T-helper 1 cell treated with Interleukin-12 subunit alpha and Interleukin-12 subunit beta and Interleukin-4 antibody, amounts not matched to agents 30 ng/mL and 1 ng/mL, for 36 hours (primary cell): ENCODE measurements around the gene SLC16A4. TPM values are rescaled to one million over a fixed set of nuclear protein-coding genes. Genes with fewer than 3 reads are reported as not detected.
"Not testable (repeated sequence)": the region's sequence is repeated elsewhere in the genome, so short reads cannot be mapped to it uniquely, and the experiment has no call there.

ENCODE experiments used
- intact Hi-C: fragments of 100-400 bp; cut with micrococcal nuclease; formaldehyde crosslinking; loops from one replicate; pipeline ENCODE4 v1.15.1; 2024
- total RNA-seq: library from RNA; stranded (reverse); gene quantifications from 2 replicates; pipeline ENCODE4 v1.2.3, GENCODE V29; 2022

Gene SLC16A4
- total RNA-seq, 1 donor from 2014 or later: 0.15 TPM

DNA sequence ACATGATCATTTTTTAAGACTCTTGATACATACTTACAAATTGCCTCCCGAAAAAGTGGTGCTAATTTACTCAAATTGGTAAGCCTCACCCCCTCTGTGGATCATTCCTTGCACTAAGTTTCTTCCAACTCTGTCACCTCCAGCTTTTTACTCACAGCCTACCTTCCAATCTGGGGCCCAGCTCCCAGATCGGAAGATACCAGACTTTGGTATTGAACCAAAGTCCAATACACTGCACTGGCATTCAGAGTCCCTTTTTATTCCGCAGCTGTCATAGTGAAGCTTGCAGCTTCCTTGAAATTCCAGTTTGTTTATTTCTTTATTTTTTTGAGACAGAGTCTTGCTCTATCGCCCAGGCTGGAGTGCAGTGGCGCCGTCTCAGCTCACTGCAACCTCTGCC, 18.5 kb upstream of the SLC16A4 start:
- intact Hi-C loops: loop anchor here (5.0 to 10.0 kb wide), 3 partner anchors 208 to 1035 kb away; partner anchors contain the start of genes ATP5PB, LRIF1 and WDR77

DNA sequence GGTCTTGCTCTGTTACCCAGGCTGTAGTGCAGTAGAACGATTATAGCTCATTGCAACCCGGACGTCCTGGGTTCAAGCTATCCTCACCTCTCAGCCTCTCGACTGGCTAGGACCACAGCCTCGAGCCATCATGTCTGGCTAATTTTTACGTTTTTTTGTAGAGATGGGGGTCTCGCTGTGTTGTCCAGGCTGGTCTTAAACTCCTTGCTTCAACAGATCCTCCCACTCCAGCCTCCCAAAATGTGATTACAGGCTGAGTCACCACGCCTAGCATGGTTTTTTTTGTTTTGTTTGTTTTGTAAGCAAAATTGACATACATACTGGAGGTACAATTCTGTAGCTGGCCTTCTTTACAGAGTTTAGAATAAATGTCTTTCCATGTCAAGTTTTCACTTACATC, 17.7 kb upstream of the SLC16A4 start:
- intact Hi-C loops: loop anchor here (5.0 to 10.0 kb wide), 3 partner anchors 209 to 1036 kb away; partner anchors contain the start of genes ATP5PB, LRIF1 and WDR77

DNA sequence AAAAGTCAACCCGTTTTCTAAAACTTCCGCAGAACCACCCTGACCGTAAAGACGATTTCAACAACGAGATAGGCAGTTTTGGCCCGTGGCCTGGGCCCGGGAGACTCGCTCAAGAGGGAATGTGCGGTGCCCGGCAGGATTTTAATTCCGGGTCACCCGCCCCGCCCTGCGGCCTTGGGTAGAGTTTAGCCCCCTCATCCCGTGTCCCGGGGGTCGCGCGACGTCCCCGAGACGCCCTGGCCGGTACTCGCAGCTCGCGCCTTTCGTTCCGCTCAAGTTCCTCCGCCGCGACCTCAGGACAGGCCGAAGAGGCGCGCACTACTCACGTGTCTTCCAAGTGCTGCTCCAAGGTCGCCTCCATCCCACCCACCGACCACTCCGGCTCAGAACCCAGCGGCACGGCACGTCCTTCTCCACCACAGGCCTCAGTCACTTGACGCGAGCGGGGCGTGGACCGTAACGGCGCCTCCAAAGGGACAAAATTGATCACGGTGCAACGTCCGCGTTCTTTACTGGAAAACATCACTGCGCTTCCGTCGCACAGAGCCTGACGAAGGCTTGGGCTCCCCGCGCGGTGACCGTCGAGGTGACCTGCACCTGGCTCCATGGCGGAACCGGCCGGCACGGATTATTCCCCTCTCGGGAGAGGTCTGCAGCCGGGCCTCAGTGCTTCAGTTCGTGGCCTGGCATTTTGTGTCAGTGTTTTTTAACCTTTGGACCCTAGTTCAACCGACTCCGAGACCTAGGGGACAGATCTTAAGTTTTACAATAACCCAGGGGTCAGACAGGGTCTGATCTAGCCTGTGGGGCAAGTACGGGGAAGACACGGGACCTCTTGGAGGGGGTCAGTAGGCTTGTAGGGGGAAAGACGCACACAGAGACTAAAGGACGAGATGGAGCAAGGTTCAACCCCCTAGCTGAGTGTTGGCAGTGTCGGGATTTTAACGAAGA, 16.7 kb upstream of the SLC16A4 start, which contains the start of gene LAMTOR5:
LAMTOR5 (minus strand) TSS at position 435 of the 951 bp plus-strand sequence; CDS start at position 361, 74 bp downstream.
- intact Hi-C loops: loop anchor here (1.0 to 10.0 kb wide), 10 partner anchors 53 to 1037 kb away; partner anchors contain the start of genes ATP5PB, CD53, GNAI3 and LRIF1

DNA sequence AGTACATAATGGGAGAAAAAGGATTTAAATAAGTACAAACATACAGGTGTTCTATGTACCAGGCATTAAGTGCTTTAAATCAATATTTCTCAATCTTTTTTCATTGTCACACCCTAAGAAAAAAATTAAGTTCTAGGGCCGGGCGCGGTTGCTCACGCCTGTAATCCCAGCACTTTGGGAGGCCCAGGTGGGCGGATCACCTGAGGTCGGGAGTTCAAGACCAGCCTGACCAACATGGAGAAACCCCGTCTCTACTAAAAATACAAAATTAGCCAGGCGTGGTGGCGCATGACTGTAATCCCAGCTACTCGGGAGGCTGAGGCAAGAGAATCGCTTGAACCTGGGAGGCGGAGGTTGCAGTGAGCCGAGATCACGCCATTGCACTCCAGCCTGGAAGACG, 15.6 kb upstream of the SLC16A4 start:
- intact Hi-C loops: loop anchor here (2.0 to 10.0 kb wide), 6 partner anchors 211 to 1038 kb away; partner anchors contain the start of genes ATP5PB, CD53, GNAI3 and LRIF1

DNA sequence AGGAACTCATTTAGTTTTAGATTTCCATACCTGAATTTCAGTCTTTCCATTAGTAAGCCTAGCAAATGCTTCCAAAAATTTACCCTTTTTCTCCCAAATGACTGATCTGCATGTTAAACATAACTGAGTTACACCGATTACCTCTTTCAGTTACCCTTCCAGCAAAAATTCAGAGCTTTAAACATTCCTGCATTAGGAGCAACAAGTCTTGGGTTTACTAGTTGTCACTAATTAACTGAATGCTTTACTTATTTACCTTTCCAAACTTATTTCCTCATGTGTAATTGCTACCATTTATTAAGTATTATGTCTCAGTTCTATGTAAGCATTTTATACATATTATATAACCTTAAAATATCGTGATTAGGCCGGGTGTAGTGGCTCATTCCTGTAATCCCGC, 13.6 kb upstream of the SLC16A4 start:
- intact Hi-C loops: loop anchor here (10.0 kb wide), 1 partner anchor 1040 kb away; the partner anchor contains the start of genes ATP5PB and WDR77

DNA sequence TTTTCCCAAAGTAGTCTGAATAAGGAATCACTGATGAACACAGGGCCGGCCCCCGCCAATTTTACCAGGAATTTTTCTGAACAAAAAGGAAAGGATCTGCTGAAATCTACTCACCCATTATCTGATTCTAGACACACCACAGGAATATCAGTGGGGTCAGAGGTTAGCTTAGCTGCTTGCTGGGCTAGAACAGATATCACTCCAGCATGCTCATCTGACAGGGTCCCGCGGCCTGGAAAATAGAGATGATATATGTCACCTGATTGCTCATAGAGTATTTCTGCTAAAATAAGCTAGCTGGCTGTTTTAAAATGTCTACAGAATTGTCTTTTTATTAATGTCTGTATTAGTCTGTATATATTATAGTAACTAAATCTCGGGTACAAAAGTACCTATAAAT, 13.0 kb upstream of the SLC16A4 start:
- intact Hi-C loops: loop anchor here (10.0 kb wide), 1 partner anchor 1041 kb away; the partner anchor contains the start of genes ATP5PB and WDR77

DNA sequence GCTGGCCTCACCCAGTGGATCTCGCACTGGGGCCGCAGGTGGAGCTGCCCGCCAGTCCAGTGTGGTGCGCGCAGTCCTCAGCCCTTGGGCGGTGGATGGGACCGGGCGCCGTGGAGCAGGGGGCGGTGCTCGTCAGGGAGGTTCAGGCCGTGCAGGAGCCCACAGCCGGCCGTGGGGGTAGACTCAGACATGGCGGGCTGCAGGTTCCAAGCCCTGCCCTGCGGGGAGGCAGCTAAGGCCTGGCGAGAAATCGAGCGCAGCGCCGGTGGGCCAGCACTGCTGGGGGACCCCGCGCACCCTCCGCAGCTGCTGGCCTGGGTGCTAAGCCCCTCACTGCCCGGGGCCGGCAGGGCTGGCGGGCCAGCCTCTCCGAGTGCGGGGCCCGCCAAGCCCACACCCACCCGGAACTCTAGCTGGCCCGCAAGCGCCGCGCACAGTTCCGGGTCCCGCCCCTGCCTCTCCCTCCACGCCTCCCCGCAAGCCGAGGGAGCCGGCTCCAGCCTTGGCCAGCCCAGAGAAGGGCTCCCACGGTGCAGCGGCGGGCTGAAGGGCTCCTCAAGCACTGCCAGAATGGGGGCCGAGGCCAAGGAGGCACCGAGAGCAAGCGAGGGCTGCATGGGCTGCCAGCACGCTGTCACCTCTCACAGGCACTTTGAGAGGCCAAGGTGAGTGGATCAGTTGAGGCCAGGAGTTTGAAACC, 5.6 kb upstream of the SLC16A4 start:
- intact Hi-C loops: not testable (repeated sequence)

DNA sequence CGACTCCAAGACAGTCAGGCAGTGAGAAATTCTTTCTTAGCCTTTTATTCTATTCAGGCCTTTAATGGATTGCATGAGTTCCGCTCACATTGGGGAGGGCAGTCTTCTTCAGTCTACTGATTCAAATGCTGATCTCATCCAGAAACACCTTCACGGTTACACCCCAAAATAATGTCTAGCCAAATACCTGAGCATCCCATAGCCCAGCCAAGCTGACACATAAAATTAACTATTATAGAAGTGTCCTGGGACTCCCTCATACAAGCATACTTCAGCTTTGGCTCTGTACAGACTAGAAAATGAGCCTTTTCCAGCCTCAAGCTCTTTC, 3.6 kb upstream of the SLC16A4 start:
- intact Hi-C loops: no loop called here

DNA sequence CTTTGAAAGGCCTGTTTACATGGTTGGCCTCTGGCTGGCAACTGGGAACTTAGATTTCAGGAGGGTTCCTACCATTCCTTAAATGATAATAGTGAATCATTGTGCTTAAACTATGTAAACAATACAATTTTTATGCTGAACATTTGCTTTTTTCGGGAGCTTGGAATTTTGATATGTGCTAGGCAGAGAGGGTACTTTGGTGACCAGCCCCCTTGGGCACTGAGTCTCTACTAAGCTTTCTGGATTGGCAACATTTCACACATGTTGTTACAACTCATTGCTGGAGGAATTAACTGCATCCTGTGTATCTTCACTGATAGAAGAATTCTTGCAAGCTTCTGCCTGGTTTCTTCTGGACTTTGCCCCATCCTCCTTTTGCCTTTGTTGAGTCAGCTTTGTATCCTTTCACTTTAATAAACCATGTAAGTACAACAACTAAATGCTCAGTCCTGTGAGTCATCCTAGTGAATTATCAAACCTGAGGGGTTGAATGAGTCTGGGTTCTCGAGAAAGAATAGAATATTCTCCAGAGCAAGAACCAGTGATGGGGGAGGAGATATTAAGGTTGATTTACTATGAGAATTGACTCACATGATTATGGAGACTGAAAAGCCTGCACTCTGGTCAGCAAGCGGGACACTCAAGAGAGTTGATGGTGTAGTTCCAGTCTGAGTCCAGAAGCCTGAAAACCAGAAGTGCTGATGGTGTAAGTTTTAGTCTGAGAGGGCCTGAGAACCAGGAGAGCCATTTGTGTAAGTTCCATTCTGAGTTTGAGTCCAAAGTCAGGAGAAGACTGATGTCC, 3.1 kb upstream of the SLC16A4 start:
- intact Hi-C loops: no loop called here

DNA sequence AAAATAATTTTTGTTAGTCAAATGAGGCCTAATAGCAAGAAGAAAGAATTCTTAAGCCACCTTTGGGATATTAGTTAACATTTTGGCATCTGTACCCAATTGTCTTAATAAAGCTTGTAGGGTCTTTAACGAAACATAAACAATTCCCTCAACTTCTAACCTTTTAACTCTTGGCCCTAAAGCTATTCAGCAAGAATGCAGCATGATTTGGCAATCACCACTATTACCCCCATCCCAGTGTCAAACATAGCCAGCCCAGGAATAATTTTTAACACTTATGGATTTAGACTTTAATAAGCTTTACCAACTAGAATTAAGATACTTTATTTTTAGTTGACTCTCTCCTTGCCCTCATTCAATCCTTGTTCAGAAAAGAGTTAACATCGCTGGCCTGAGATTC, 2.5 kb upstream of the SLC16A4 start:
- intact Hi-C loops: no loop called here

DNA sequence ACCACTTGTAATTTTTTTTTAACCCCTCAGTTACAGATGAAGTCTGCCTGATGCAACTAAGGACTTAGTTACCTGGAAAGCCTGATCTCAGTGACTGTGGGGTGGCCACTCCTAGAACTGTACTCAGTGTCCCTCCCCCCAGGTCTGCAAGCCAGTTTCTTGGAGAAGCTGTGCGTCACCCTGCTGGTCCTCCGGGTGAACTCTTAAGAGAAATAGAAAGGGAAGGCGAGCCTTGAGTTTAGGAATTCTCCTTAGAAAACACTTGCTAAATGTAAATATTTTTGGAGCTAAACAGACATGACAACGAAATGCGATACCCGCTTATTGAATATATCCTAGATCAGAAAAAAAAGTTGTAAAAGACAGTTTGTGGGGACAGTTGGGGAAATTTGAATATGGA, 730 bp downstream of the SLC16A4 start:
- intact Hi-C loops: no loop called here

DNA sequence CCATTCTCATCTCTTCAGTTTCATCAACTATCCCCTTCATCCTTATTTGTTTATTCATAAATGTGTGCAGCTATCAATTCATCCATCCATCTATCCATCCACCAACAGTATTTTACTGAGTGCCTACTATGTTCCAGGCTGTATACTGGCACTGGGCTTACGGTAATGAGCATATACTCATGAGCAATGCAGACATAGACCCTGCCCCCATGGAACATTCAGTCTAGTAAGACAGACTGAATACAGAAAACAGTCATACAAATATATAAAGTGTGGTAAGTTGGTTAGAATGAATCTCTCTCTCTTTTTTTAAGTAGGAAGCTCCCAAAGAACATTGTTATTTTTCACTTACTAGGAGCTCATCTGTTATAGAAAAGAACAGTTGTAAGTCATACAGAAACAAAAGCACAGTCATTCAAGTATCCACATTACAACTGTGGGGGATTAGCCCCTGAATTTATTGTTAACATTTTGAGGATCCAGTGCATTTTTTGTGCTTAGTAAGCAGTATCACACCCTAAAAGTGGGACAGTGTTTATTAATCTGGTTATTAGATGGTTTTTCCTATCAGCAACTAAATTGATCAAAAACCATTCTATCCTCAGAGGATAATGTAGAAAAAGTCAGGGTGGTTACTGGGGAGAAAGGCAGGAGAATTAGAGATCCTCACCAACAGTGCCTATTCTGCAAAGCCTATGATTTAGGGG, 3.6 kb downstream of the SLC16A4 start:
- intact Hi-C loops: no loop called here

DNA sequence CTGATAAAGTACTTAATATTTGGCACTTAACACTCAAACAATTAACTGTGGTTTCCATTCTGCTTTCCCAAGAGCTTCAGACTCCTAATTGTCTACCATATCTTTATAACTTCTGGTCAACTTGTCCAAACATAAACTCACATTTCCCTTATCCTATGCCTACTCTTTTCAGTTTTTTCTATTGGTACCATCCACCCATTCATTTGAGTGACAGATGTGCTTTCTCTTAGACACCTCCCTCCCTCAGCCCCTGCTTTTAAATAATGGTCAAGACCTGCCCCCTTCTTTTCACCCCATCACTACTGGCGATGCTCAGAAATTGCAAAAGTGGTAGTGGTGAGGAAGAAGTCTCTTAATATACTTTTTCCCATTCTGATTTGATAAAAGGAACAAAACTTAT, 5.5 kb downstream of the SLC16A4 start:
- intact Hi-C loops: no loop called here

DNA sequence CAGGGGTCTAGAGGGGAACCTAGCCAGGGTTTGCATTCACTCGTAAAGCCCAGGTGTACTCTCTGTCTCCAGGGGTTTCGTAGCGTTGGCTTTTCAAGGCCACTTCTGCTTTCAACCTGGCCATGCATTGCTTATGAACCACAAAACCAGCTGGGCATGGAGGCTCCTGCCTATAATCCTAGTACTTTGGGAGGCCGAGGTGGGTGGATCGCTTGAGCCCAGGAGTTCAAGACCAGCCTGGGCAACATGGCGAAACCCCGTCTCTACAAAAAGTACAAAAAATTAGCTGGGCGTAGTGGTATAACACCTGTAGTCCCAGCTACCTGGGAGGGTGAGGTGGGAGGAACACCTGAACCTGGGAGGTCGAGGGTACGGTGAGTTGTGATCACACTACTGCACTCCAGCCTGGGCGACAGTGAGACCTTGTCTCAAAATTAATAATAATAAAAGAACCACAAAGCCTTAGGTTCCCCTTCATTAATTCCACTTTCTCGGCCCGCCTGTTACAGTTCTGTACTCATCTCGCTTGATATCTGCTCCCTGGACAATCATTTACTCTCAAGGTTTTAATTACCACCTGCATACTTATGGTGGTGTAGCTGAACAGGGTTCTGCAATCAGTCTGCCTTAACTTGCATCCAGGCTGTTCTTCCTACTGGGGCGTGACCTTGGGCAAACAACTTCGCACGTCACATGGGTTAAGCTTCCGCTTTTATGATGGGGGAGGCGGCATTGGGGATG, 6.1 kb downstream of the SLC16A4 start:
- intact Hi-C loops: no loop called here

DNA sequence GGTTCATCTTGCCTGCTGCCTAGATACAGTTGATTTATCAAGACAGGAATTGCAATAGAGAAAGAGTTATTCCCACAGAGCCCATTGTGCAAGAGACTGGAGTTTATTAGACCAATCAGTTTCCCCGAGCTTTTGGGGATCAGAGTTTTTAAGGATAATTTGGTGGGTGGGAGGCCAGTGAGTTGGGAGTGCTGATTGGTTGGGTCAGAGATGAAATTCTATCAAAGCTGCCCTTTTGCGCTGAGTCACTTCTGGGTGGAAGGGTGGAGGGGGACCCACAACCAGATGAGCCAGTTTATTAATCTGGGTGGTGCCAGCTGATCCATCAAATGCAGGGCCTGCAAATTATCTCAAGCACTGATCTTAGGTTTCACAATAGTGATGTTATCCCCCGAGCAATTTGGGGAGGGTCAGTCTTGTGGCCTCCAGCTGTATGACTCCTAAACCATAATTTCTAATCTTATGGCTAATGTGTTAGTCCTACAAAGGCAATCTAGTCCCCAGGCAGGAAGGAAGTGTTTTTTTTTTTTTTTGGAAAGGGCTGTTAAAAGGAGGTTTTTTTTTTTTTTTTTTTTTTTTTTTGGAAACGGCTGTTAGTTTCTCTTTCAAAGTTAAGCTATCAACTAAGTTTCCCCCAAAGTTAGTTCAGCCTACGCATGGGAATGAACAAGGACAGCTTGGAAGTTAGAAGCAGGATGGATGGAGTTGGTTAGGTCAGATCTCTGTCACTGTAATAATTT, 7.4 kb downstream of the SLC16A4 start:
- intact Hi-C loops: loop anchor here (2.0 kb wide), 1 partner anchor 45 kb away; the partner anchor contains the start of gene RBM15

DNA sequence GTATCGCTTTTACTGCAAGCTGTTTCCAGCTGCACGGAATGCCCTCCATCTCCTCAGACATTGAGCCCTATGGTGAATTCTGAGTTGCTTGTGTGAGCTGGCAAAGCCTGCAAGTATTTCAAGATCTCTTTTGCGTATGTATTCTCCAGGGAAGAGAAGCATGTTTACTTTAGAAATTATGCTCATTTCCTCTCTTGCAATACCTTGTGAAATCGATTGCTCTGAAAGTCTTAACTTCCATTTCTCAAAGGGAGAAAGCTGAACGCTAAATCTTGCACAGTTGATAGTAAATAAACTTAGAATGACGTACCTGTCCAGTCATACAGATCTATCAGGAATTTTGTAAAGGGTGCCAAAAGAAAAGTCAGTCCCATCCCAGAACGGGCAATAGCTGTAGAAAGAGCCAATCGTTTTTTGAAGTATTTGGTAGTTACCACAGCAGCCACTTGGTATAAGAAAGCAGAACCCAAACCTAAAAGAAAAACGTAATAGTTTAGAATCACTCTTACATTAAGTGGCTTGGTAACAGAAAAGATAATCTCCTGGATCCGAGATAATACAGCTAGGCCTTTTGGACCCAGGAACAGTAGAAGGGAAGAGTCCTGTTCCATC, 10.0 kb downstream of the SLC16A4 start:
- intact Hi-C loops: no loop called here

DNA sequence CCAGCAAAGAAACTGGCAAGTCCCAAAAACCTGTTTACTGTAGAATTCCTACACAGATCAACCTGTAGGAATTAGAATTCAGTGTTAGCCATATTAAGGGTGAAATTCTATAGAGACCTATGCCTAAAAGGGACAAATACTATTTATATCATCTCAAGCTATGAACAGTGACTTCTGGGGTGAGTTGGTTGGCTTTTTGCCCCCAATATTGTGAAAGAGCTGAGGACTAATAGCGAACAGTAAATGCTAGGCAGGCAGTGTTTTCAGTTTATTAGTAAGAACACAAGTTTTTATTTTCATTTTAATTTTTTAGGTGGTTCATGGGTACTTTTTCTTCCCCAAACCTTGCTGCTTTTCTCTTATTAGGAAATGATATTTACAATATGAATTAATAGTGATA, 15.3 kb downstream of the SLC16A4 start:
- intact Hi-C loops: no loop called here

DNA sequence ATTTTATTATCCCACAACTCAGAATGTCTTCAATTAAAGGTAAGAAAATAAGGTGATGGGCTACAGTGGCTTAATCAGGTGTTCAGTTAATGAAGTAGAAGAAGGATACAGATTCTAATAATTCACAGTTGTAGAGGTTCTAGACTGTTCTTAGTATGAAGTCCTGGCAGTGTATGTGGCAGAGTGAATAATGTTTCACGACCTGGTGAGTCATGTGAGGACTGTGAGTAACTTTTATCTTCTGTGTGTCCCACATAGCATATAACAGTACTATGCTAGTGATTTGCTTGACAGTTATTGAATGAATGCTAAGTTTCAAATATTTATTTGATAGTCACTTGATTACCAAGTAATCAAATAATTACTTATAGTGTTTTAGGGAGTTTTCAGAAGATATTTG, 20.0 kb downstream of the SLC16A4 start:
- intact Hi-C loops: no loop called here

DNA sequence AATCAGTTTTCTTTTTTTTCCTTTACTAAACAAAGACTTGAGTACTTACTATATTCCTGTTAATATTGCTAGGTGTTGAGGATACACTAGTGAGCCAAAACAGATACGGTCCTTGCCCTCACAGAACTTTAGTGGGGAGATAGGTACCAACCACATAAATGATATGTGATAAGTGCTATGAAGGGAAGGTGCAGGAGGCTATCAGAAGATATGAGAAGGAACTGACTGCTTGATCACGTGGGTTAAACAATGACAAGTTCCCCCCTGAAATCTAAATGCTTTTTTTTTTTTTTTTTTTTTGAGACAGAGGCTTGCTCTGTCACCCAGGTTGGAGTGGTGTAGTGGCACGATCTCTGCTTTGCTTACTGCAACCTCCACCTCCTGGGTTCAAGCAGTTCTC, 26.6 kb downstream of the SLC16A4 start:
- intact Hi-C loops: no loop called here
